Midbrain (tissue), 1 donor: ENCODE data around the gene COL18A1.

Source experiments
- DNase-seq: peaks from one replicate; lab custom pipeline; 2025; lab: John Stamatoyannopoulos, UW

Gene COL18A1

DNA sequence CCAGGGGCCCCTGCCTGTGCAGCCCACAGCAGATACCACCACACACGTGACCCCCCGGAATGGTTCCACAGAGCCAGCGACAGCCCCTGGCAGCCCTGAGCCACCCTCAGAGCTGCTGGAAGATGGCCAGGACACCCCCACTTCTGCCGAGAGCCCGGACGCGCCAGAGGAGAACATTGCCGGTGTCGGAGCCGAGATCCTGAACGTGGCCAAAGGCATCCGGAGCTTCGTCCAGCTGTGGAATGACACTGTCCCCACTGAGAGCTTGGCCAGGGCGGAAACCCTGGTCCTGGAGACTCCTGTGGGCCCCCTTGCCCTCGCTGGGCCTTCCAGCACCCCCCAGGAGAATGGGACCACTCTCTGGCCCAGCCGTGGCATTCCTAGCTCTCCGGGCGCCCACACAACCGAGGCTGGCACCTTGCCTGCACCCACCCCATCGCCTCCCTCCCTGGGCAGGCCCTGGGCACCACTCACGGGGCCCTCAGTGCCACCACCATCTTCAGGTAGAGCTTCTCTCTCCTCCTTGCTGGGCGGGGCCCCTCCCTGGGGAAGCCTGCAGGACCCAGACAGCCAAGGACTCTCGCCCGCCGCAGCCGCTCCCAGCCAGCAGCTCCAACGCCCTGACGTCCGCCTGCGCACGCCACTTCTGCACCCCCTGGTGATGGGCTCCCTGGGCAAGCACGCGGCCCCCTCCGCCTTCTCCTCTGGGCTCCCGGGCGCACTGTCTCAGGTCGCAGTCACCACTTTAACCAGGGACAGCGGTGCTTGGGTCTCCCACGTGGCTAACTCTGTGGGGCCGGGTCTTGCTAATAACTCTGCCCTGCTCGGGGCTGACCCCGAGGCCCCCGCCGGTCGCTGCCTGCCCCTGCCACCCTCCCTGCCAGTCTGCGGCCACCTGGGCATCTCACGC is 51.0 kb downstream of the COL18A1 start:
- no peak for DNase-seq

- DNase-seq: no peak
Measured at GRCh38 chr21:45456584-45457160, 51.7 kb downstream of the COL18A1 start.

DNA sequence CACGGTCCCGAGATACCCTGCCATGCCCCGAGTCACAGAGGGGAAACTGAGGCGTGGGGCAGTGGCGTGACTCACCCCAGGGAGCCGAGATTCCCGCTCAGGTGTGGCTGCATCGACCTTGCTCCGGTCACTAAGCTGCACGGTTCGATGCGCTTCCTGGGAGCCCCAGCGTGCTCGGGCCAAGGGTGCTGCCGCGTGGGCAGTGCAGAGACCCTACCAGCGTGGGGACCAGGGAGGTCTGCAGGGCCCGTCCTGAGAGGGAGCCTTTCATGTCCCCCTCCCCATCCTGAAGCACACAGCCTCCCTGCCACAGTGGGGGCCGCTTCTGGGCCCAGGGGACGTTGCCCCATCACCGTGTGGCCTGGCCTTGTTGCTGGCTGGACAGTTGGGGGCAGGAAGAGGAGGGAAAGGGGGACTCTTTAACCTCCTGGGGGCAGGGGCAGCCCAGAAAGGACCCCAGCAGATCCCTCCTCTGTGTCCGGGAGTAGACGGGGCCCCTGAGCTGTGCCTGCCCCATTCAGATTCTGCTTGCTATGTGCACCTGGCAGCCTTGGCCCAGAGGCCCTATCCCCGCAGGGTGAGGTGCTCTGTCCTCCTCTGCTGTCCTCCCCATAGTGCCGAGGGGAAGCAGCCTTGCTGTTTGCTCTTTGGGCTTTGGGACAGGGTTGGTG is 52.3 kb downstream of the COL18A1 start:
- DNase-seq: no peak

GRCh38 chr21:45457832-45458172 is 52.8 kb downstream of the COL18A1 start:
- DNase-seq: no peak

DNA sequence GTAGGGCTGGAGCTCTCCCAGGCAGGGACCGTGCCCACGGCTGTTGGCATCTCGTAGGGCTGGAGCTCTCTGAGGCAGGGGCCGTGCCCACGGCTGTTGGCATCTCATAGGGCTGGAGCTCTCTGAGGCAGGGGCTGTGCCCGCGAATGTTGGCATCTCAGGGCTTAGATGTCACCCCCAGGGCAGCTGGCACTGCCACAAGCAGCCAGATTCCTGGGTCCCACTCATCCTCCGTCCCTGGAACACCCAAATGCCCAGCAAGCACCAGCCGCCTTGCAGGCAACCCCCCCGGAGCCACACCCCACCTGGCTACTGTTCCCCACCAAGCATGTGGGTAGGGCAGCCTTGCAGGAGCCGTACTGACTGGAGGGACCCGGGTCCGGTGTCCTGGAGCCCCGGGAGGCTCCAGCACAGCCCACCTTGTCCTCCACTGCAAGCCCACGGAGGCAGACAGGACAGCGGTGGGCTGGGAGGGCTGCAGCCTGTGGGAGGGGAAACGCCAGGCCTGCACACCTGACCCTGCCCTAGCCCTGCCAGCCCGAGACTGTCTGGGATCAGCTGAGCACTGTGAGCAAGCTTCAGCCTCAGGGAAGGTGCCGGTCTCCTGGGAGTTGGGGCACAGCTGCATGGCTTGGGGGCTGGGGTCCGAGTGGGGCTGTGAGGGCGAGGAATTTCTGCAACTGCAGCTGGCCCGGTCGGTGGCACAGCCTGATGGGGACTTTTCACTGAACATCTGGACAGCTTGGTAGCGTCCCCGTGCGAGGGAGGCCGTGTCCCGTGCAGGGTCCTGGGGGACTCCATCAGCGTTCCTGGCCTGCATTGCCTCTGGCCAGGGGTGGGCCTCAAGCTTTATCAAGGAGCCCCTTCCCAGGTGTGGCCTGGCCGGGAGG is 53.6 kb downstream of the COL18A1 start:
- DNase-seq: no peak

- DNase-seq: no peak
Measured at GRCh38 chr21:45459171-45460010, 54.4 kb downstream of the COL18A1 start.

DNA sequence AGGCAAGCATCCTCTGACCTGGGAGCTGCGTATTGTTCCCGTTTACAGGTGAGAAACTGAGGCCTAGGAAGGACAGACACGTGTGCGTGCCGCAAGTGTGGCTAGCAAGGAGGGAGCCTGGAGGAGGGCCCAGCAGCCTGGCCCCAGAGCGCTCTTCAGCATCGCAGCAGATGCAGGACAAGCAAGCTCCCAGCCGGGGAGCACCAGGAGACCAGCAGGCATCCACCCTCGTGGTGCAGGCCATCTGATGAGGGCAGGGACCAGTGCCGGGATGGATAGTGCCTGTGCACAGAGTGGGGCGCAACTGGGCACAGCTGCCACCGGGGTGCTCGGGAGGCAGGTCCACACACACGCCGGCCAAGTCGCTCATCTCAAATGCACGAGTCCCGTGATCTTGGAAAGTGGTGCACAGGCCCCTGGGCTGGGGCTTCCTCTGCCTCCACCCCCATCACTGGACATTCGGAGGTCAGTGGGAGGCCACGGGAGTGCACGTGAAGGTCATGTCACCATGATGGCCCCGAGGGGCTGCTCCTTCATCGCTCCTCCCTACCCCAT is 55.1 kb downstream of the COL18A1 start:
- DNase-seq: no peak

DNA sequence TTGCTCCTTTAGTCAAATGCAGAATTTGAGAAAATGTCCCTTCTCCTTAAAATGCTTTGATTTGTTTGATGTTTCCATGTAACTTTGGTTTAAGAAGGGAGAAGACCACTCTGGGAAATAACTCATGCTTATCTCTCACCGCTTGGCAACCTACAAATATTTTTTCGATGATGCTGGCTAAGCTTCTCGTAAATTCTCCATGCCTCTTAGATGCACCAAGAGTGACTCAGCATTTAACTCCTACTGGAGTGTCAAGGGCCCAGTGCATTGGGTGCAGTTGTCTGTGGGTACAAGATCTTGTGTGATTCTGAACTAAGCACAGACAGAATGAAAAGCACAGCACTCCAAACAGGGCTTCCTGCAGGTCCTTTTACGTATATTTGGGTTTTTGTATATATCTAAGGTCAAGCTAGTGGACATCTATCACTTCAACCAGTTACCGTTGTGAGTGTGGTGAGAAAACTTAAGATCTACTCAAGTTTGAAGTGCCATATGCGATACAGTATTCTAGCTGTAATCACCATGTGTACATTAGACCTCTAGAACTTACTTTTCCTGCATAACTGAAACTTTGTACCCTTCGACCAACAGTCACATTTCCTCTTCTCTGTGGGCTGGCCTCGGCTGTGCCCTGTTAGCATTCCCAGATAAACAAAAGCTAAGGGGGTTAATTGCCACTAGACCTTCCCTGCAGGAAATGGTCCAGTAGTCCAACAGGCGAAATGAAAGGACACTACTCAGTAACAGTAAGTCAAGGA is 55.8 kb downstream of the COL18A1 start:
- no peak for DNase-seq

DNA sequence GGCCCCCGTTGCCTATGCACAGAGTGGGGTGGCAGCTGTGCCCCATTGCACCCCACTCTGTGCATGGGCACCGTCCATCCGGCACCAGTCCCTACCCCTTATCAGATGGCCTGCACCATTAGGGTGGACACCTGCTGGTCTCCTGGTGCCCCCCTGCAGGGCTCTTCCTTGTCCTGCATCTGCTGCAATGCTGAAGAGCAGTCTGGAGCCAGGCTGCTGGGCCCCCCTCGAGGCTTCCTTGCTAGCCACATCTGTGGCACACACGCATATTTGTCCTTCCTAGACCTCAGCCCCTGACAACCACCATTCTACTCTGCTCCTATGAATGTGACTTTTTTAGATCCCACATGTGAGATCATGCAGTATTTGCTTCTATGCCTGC is 56.4 kb downstream of the COL18A1 start:
- no peak for DNase-seq

DNA sequence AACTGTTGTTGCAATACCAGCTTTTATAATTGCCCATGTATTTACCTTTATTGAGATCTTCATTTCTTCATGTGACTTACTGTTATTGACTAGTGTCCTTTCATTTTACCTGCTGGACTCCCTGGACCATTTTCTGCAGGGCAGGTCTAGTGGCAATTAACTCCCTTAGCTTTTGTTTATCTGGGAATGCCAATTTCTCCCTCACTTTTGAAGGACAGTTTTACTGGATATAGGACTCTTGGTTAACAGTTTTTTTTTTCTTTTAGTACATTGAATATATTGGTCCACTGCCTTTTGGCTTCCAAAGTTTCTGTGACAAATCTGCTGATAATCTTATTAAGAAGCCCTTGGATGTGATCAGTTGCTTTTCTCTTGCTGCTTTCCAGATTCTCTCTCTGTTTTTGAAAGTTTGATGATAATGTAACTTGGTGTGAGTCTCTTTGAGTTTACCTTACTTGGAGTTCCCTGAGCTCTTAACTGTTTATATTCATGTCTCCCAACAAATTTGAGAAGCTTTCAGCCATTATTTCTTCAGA is 56.9 kb downstream of the COL18A1 start:
- DNase-seq: no peak

DNA sequence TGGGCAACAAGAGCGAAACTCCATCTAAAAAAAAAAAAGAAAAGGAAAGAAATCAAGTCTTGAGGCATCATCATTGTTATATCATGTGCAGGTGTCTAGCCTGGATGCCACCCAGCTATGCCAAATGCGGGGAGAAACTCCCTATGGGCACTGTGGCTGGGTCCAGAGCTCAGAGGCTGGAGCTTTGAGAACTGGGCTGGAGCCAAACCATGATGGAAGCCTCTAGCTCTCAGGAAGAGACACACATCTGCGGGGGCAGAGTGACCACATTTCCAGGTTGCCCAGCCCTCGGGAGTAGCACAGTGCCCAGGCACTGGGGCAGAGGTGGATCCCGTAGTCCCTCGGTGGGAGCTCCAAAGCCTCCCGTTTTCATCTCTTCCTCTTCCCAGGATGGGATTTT is 58.9 kb downstream of the COL18A1 start:
- DNase-seq: no peak

- no peak for DNase-seq
Measured at GRCh38 chr21:45464309-45464708, 59.3 kb downstream of the COL18A1 start.

DNA sequence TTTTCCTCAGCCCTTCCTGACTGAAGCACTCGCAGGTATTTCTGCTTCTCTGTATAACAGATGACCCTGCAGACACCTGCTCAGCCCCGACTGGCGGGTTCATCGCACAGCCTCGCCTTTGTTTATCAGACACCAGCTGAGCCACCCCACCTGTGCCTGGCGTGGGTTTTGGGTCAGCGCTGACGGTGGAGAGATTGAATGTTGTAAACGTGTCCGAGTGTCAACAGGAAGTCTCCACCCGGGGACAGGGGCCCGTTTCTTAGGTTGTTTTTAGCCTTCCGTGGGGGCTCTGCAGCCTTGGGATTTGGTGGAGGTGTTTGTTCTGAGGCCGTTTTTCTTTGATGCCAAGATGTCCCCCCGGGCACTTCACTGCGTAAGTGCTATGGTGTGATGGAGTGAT is 60.1 kb downstream of the COL18A1 start:
- DNase-seq: no peak

DNA sequence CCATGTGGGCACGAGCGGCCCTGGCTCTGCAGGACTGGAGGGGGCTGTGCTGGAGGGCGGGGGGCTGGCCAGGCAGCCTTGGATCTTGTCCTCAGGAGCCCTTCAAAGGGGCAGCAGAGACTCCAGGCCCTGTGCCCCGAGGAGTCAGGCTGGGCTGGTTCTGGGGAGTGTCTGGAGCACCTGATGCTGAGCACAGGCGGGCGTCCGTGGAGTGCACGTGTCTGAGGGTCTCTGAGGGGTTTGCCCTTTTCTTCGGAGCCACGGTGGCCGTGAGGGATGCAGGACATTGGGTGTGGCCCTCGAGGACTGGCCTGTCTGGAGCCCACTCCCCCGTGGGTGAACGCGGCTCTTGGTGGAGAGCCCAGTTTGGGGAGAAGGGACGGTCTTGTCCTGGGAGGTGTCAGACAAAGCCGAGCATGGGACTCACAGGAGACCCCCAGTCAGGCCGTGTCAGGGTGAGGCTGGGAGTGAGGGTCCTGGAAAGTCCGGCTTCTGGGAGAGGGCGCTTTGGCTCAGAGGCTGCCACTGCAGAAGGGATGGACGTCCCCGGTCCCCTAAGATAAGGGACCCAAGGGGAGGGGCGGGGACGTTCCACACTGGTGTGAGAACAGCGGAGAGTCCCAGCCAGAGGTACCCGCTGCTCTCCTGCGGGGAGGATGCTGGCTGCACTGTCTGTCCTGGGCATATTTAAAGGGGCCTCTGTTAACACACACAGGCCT is 60.8 kb downstream of the COL18A1 start:
- DNase-seq: no peak

DNA sequence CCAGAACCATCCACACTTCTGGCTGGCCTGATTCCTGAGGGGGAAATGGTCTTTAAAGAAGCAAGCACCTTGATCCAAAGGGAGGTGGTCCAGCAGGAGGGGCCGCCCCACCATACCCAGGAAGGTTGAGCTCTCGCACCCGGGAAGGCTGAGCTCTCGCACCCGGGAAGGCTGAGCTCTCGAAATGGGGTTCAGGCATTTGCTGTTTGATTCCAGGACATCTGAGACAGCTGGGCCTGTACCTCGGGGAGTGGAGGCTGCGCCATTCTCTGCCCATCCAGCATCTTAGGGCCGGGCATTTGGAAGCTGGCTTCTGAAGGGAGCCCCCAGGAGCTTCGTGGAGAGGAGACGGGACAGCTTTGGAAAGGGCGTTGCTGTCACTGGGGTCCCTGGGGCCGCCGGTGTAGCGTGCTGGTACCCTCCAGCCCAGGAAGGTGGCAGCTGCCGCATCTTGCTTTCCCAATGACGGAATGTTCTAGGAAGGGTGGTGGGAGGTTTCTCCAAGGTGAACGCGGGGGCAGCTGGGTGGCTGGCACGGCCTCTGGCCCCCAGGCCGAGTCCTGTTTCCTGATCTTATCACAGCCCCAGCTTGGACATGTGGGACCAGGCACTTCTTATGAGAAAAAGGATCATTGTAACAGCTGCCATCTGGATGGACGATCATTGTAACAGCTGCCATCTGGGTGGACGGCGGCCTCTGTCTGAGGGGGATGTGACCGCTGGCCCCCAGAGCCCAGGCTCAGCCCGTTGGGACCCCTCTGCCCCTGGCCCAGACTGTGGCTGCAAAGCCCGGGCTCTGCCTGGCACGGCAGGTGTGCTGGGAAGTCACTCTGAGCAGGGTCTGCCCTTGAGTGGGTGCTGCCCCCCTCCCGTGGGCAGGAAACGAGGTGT is 61.6 kb downstream of the COL18A1 start:
- no peak for DNase-seq

DNA sequence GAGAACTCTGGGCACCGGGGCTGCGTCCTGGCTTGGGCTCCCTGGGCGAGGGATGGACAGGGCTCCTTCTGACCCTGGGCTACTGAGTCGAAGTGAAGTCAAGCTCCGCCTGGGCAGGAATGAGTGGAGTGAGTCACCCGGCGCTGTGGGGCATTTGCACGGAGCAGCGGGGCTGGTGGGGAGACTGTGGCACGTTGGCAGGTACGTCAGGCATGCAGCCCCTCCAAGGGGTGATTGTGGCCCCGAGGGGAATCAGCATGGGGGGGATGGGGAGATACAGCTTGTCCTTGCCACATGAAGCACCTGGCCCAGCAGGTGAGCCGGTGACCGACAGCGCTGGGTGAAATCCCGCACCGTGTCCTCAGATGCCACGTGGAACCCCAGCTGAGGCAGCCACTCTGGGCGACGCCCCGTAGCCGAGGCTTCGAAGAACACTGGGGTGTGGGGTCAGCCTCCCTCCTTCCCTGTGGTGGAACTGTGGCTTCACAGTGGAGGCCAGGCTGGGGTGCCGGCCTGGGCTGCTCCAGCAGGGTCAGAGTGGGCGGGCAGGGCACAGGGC is 62.3 kb downstream of the COL18A1 start:
- no peak for DNase-seq

DNA sequence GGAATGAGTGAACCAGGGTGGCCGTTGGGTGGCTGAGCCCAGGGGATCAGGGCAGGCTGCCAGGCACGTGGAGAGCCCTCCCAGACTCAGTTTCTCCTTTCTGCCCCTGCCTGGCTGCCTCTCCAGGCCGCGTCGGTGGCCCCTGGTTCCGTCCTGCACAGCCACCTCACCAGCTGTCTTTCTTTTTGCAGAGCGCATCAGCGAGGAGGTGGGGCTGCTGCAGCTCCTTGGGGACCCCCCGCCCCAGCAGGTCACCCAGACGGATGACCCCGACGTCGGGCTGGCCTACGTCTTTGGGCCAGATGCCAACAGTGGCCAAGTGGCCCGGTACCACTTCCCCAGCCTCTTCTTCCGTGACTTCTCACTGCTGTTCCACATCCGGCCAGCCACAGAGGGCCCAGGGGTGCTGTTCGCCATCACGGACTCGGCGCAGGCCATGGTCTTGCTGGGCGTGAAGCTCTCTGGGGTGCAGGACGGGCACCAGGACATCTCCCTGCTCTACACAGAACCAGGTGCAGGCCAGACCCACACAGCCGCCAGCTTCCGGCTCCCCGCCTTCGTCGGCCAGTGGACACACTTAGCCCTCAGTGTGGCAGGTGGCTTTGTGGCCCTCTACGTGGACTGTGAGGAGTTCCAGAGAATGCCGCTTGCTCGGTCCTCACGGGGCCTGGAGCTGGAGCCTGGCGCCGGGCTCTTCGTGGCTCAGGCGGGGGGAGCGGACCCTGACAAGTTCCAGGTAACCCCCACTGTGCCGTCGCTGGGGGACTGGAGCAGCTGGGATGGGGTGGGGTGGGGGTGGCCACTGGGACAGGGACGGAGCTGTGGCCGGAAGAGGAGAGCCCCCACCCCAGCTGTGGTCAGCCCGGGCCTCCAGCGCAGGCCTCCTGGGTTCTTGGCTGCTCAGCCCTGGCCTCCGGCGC is 63.3 kb downstream of the COL18A1 start:
- no peak for DNase-seq
